Lower leg skin (tissue), 3 donors: ENCODE results near the gene PTBP3.

Experiments
- POLR2A ChIP-seq, 2 donors: fragments of 450-650 bp; IDR thresholded peaks; one replicate each; pipeline ENCODE4 v1.6.1; 2016 to 2017; ENCODE audit warnings: antibody characterized with exemption in 2 of 2, mild to moderate bottlenecking in 1 of 2, moderate library complexity in 1 of 2
- TF ChIP-seq, protein P1 (sequence below), 3 donors: fragments of 450-650 bp; IDR thresholded peaks; one replicate each; pipeline ENCODE4 v1.5.1; 2016; ENCODE audit warnings: antibody characterized with exemption in 3 of 3, mild to moderate bottlenecking in 3 of 3, moderate library complexity in 2 of 3

DNA sequence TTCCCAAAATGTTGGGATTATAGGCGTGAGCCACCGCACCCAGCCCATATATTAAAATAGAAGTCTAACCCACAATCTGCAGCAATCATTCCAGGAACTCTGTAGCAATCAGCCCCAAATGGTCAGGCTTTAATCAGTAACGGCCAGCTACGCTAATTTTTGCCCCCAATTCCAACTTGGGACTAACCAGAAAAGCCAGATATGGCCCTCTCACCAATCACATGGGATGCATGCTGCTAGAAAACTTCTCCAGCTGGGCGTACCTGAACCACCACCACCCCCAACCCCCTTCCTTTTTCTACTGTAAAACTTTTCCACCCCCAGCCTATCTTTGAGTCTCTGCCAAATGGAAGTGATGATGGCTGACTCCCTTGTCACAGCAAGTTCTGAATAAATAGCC is 162.5 kb downstream of the PTBP3 start:
- TF ChIP-seq, protein P1, sequence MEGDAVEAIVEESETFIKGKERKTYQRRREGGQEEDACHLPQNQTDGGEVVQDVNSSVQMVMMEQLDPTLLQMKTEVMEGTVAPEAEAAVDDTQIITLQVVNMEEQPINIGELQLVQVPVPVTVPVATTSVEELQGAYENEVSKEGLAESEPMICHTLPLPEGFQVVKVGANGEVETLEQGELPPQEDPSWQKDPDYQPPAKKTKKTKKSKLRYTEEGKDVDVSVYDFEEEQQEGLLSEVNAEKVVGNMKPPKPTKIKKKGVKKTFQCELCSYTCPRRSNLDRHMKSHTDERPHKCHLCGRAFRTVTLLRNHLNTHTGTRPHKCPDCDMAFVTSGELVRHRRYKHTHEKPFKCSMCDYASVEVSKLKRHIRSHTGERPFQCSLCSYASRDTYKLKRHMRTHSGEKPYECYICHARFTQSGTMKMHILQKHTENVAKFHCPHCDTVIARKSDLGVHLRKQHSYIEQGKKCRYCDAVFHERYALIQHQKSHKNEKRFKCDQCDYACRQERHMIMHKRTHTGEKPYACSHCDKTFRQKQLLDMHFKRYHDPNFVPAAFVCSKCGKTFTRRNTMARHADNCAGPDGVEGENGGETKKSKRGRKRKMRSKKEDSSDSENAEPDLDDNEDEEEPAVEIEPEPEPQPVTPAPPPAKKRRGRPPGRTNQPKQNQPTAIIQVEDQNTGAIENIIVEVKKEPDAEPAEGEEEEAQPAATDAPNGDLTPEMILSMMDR (IDR thresholded peaks at IDR 0.05): no peak
- no peak for TF ChIP-seq POLR2A (IDR thresholded peaks at IDR 0.05)
